Activated CD8-positive, alpha-beta memory T cell treated with anti-CD3 and anti-CD28 coated beads, Interleukin-2, amount 50 U/mL, for 24 hours (primary cell): ENCODE results near the gene EBF3.

Experiments
- DNase-seq: peaks from one replicate; pipeline ENCODE4 v3.0.0-alpha.2; 2020; ENCODE audit errors: extremely low read depth

Gene EBF3

GRCh38 chr10:129963641-129964501, at the start of gene EBF3:
TSS of gene EBF3 (minus strand) at chr10:129964274. CDS start at chr10:129963768, 506 bp downstream.
- DNase-seq: no peak

- no peak for DNase-seq
These were observed 49.5 kb upstream of the EBF3 start for GRCh38 chr10:130013335-130014262.

GRCh38 chr10:130012129-130012528, 48.1 kb upstream of the EBF3 start:
- no peak for DNase-seq

GRCh38 chr10:130010653-130011052, 46.6 kb upstream of the EBF3 start:
- DNase-seq: no peak

- DNase-seq: no peak
These were observed 45.2 kb upstream of the EBF3 start for GRCh38 chr10:130009228-130009627.

GRCh38 chr10:130003787-130004613, 39.9 kb upstream of the EBF3 start:
- DNase-seq: no peak

- DNase-seq: no peak
These were observed 39.1 kb upstream of the EBF3 start for GRCh38 chr10:130003166-130003565.

- no peak for DNase-seq
These were observed 38.5 kb upstream of the EBF3 start for GRCh38 chr10:130002606-130003005.

GRCh38 chr10:130000918-130001317, 36.8 kb upstream of the EBF3 start:
- no peak for DNase-seq

GRCh38 chr10:129999140-129999539, 35.1 kb upstream of the EBF3 start:
- DNase-seq: no peak

GRCh38 chr10:129993621-129994020, 29.5 kb upstream of the EBF3 start:
- DNase-seq: no peak

- DNase-seq: no peak
These were observed 28.3 kb upstream of the EBF3 start for GRCh38 chr10:129992356-129992755.

GRCh38 chr10:129982825-129983224, 18.8 kb upstream of the EBF3 start:
- no peak for DNase-seq

- DNase-seq: no peak
These were observed 14.9 kb upstream of the EBF3 start for GRCh38 chr10:129978980-129979379.

GRCh38 chr10:129978322-129978721, 14.2 kb upstream of the EBF3 start:
- DNase-seq: no peak

- DNase-seq: no peak
These were observed 13.7 kb upstream of the EBF3 start for GRCh38 chr10:129977794-129978193.

- no peak for DNase-seq
These were observed 9.6 kb upstream of the EBF3 start for GRCh38 chr10:129973674-129974059.

GRCh38 chr10:129972966-129973673, 9.0 kb upstream of the EBF3 start:
- no peak for DNase-seq

GRCh38 chr10:129972145-129972965, 8.3 kb upstream of the EBF3 start:
- no peak for DNase-seq
